GM12878 (cell line): ENCODE data around the gene OCA2.

Source experiments
- ATF2 ChIP-seq: IDR thresholded peaks from 2 replicates; pipeline ENCODE4 v1.6.1; 2012; ENCODE audit warnings: low read length, inconsistent platforms
- CBX3 ChIP-seq: fragments of 200-600 bp; sonication (generic); IDR thresholded peaks from 2 replicates; pipeline ENCODE4 v1.6.1; 2016; ENCODE audit warnings: low read depth, borderline replicate concordance
- CREM ChIP-seq: IDR thresholded peaks from 2 replicates; pipeline ENCODE4 v1.6.1; 2014; ENCODE audit warnings: antibody characterized with exemption, low read depth
- CTCF ChIP-seq, 3 experiments: IDR thresholded peaks in 2 of 3; conservative IDR thresholded peaks in 1 of 3; 2 replicates each; pipeline ENCODE4 v1.5.1; 2011; ENCODE audit warnings: low read depth in 3 of 3, low read length in 3 of 3, mild to moderate bottlenecking in 3 of 3, control low read depth in 2 of 3, moderate library complexity in 2 of 3, inconsistent platforms in 1 of 3, mixed read lengths in 1 of 3; ENCODE audit not compliant: control insufficient read depth in 2 of 3, insufficient read depth in 1 of 3; ENCODE audit errors: extremely low read depth in 1 of 3
- EGR1 ChIP-seq, 2 experiments: IDR thresholded peaks; 1 replicate in 1 of 2; 2 replicates in 1 of 2; pipeline ENCODE4 v1.6.1; 2011 to 2012; ENCODE audit warnings: low read depth in 2 of 2, low read length in 2 of 2, borderline replicate concordance in 1 of 2, mild to moderate bottlenecking in 1 of 2, moderate library complexity in 1 of 2
- ELK1 ChIP-seq: IDR thresholded peaks from 2 replicates; pipeline ENCODE4 v1.6.1; 2012; ENCODE audit warnings: low read depth, low read length, improper control_type of control experiment
- EP300 ChIP-seq, 2 experiments: fragments of 150-350 bp in 1 of 2; IDR thresholded peaks; 2 replicates each; pipeline ENCODE4 v1.6.1; 2011 to 2012; ENCODE audit warnings: low read depth in 2 of 2, low read length in 2 of 2, borderline replicate concordance in 1 of 2, improper control_type of control experiment in 1 of 2, inconsistent platforms in 1 of 2; ENCODE audit not compliant: control insufficient read depth in 1 of 2
- EZH2 ChIP-seq: IDR thresholded peaks from 2 replicates; pipeline ENCODE4 v1.6.1; 2012; ENCODE audit warnings: low read depth, mild to moderate bottlenecking, control low read depth, inconsistent platforms, low read length, borderline replicate concordance; ENCODE audit not compliant: control insufficient read depth
- MAX ChIP-seq: IDR thresholded peaks from 2 replicates; pipeline ENCODE4 v1.6.1; 2012; ENCODE audit warnings: low read depth, low read length, improper control_type of control experiment
- MXI1 ChIP-seq: fragments of 150-350 bp; IDR thresholded peaks from 2 replicates; pipeline ENCODE4 v1.6.1; 2011; ENCODE audit warnings: low read depth, mild to moderate bottlenecking, inconsistent platforms, low read length, improper control_type of control experiment
- POLR2AphosphoS5 ChIP-seq: IDR thresholded peaks from 2 replicates; pipeline ENCODE4 v1.6.1; 2011; ENCODE audit warnings: mild to moderate bottlenecking, low read length, inconsistent platforms
- SPI1 ChIP-seq: IDR thresholded peaks from 2 replicates; pipeline ENCODE4 v1.6.1; 2011; ENCODE audit warnings: low read depth, mild to moderate bottlenecking, low read length, moderate library complexity, borderline replicate concordance; ENCODE audit not compliant: insufficient read depth
- SREBF2 ChIP-seq: IDR thresholded peaks from 2 replicates; pipeline ENCODE4 v1.6.1; 2012; ENCODE audit warnings: mild to moderate bottlenecking, low read length
- TAF1 ChIP-seq: IDR thresholded peaks from 2 replicates; pipeline ENCODE4 v1.6.1; 2011; ENCODE audit warnings: mild to moderate bottlenecking, low read depth, low read length, borderline replicate concordance

- TF ChIP-seq EZH2 (no peak), CTCF (IDR thresholded peaks at IDR 0.05 in 2 of 3, conservative IDR thresholded peaks at IDR 0.05 in 1 of 3; ENCODE audit: control insufficient read depth in 2 of 3, extremely low read depth in 1 of 3, insufficient read depth in 1 of 3, low read depth in 3 of 3, low read length in 3 of 3) (no peak), MXI1 (no peak), ELK1 (no peak), CBX3 (no peak), SREBF2 (no peak), POLR2AphosphoS5 (no peak), SPI1 (no peak), EP300 (IDR thresholded peaks at IDR 0.05; ENCODE audit: borderline replicate concordance in 1 of 2, control insufficient read depth in 1 of 2, low read depth in 2 of 2, low read length in 2 of 2) (no peak), EGR1 (IDR thresholded peaks at IDR 0.05; ENCODE audit: borderline replicate concordance in 1 of 2, low read depth in 2 of 2, low read length in 2 of 2) (no peak), CREM (no peak), ATF2 (no peak), TAF1 (no peak), MAX (no peak)
Measured at GRCh38 chr15:27742751-27743477, 356.2 kb downstream of the OCA2 start.
